KOPT-K1 (cell line): ENCODE data around the gene SASH1.

Source experiments
- H3K27ac ChIP-seq: fragments of 200-600 bp; sonication (generic); 2 replicates; pipeline ENCODE4 v1.5.1; 2016; ENCODE audit warnings: antibody characterized with exemption, mild to moderate bottlenecking, low read depth, low read length; ENCODE audit not compliant: poor library complexity, severe bottlenecking
- H3K36me3 ChIP-seq: fragments of 200-600 bp; sonication (generic); 2 replicates; pipeline ENCODE4 v1.5.1; 2017; ENCODE audit warnings: antibody characterized with exemption, mild to moderate bottlenecking, low read length, moderate library complexity; ENCODE audit not compliant: insufficient read depth
- H3K9me3 ChIP-seq: fragments of 200-600 bp; sonication (generic); 2 replicates; pipeline ENCODE4 v1.5.1; 2017; ENCODE audit warnings: antibody characterized with exemption, low read length, mild to moderate bottlenecking; ENCODE audit not compliant: insufficient read depth, poor library complexity, severe bottlenecking

SASH1 gene

GRCh38 chr6:148507774-148508173 lies 165.1 kb downstream of the SASH1 start:
- Histone ChIP-seq H3K36me3 (no peaks in the 10 kb centered on the region), H3K9me3 (no peaks in the 10 kb centered on the region), H3K27ac (no peak overlapping the region)

DNA sequence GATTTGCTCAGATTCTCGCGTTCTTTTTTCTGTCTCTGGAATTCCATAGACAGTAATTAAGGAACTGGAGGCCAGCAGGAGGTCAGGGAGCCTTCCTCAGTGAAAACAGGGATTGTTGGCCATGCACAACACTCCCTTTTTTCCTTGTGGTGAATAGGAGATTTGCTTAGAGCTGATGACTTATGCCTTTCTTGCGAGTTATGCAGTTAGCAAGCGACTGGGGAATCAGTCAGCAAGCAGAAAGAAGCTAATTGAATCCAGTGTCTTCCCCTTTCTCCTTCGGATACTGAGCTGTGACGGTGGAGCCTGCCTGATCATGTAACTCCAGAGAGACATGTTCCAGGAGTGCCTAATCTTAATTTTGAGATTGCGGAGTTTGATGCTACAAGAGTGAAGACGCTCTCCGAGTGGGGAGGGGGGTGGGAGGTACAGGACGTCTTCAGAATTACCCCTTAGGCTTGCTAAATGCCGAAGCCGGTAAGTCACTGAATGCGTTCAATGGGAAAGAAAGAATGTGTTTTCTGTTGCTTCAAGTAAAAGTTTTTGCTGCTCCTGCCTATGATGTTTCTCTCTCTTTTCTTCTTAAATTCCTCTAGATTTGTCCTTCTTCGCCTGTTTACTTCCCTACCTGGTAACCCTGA lies 165.9 kb downstream of the SASH1 start:
- no peaks in the 10 kb centered on the region for H3K9me3 ChIP-seq
- H3K27ac ChIP-seq: no peak overlapping the region
- no peaks in the 10 kb centered on the region for H3K36me3 ChIP-seq

DNA sequence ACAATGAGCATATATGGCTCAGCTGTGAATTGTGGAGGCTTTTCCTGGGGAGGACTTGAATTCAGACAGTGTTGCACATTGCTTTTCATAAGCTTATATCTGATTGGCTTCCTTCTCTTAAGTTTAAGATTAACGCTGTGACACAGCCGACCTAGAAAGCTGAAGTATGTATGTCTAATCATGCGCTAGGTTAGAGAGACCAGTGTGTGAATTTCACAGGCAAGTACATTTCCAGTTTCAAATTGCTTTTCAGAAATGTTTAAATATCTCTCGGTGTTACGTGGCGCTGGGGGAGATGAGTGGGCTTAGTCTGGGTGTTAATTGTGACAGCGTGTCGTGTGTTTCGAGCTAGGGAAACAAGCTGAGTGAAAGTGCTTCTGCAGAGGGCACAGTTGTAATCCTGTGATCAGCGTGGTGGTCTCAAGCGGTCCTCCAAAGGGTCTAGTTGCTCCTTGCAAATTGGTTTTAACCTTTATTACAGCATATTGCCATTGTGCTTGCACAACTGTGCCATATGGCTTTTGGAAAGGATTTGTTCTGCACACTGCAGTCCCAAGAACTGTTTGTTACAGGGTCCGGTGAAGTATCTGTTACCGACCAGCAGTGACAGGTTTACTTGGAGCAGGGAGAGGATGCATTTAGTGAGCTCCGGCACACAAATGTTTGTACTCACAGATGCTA lies 166.6 kb downstream of the SASH1 start:
- Histone ChIP-seq H3K36me3 (no peaks in the 10 kb centered on the region), H3K9me3 (no peaks in the 10 kb centered on the region), H3K27ac (no peak overlapping the region)

DNA sequence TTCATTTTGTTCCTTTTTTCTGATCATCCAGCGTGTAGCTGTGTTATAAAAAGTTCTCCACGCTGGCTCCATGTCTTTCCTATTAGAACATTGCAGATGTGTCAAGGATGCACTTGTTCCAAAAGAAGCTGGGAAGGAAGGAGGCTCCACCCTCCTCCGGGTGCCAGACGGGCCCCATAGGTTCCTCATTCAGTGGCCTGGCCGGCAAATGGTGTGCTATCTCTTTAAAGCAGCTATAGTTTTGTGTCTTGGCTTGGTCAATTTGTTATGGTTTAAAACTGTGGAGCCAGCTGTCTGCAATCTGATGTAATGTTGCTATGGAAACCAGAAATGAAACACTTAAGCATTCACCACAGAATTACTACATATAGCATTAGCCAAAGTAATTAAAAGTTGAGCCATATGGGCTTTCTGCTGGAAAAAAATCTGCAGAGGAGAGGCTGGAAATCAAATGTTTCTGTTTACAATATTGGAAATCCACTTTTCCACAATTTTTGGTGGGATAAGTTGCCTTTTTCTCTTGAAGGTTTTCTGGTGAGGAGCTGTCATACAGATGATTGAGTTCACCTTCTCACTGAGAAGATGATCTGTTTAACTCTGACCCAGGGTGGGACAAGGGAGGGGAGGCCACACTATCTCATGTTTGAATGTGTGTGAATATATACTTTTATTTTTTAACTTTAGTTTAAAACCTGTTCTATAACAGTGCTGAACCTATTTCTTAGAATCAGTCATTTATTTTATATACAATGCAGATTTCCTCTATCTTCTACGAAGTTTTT lies 167.4 kb downstream of the SASH1 start:
- no peak overlapping the region for H3K27ac ChIP-seq
- no peaks in the 10 kb centered on the region for H3K9me3 ChIP-seq
- no peaks in the 10 kb centered on the region for H3K36me3 ChIP-seq

GRCh38 chr6:148513145-148514071 lies 170.8 kb downstream of the SASH1 start:
- H3K36me3 ChIP-seq: no peaks in the 10 kb centered on the region
- no peaks in the 10 kb centered on the region for H3K9me3 ChIP-seq
- no peak overlapping the region for H3K27ac ChIP-seq

GRCh38 chr6:148514091-148514845 lies 171.6 kb downstream of the SASH1 start:
- H3K27ac ChIP-seq: no peak overlapping the region
- no peaks in the 10 kb centered on the region for H3K9me3 ChIP-seq

DNA sequence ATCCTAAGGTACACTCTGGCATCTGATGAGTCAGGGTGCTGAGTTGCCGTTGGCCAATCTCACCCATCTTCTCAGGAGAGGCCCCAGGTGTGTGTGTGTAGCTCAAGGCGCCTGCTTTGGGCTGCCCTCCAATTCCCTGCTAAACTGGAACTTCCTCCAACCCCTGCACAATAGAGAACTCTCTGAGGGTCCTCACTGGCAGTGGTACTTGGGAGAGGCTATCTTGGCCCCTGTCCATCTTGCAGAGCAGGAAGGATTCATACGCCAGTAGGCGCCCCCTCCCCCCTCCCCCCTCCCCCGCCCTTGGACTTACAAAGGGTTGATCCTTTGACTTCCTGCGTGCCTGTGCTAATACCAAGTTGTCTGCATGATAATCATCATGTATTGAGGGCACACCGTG lies 173.6 kb downstream of the SASH1 start:
- Histone ChIP-seq H3K36me3 (no peaks in the 10 kb centered on the region), H3K9me3 (no peaks in the 10 kb centered on the region), H3K27ac (no peak overlapping the region)

More at GRCh38 chr6:148514091-148514845, 171.6 kb downstream of the SASH1 start:
- H3K36me3 ChIP-seq: no peaks in the 10 kb centered on the region

DNA sequence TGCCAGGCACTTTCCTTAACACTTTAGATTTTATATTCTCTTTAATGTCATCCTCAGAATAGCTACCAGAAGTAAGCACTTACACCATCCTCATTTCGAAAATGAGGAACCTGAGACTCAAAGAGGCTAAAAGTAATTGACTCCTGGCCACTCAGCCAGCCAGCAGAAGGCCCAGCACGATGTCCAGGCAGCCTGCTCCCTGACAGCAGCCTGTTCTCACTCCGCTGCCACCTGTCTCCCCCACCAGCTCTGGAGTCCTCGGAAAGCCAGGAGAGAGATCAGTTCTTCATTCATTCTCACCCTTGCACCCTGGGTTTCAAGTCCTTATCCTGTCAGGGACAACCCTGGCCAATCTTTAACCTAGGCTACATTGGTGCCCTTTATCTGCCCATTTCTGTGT lies 174.0 kb downstream of the SASH1 start:
- Histone ChIP-seq H3K27ac (no peak overlapping the region), H3K9me3 (no peaks in the 10 kb centered on the region), H3K36me3 (no peaks in the 10 kb centered on the region)

GRCh38 chr6:148517470-148517869 lies 174.8 kb downstream of the SASH1 start:
- Histone ChIP-seq H3K36me3 (no peaks in the 10 kb centered on the region), H3K27ac (no peak overlapping the region), H3K9me3 (no peaks in the 10 kb centered on the region)

- Histone ChIP-seq H3K27ac (no peak overlapping the region), H3K9me3 (no peaks in the 10 kb centered on the region), H3K36me3 (no peaks in the 10 kb centered on the region)
Observed at GRCh38 chr6:148518511-148519156, 176.0 kb downstream of the SASH1 start.

DNA sequence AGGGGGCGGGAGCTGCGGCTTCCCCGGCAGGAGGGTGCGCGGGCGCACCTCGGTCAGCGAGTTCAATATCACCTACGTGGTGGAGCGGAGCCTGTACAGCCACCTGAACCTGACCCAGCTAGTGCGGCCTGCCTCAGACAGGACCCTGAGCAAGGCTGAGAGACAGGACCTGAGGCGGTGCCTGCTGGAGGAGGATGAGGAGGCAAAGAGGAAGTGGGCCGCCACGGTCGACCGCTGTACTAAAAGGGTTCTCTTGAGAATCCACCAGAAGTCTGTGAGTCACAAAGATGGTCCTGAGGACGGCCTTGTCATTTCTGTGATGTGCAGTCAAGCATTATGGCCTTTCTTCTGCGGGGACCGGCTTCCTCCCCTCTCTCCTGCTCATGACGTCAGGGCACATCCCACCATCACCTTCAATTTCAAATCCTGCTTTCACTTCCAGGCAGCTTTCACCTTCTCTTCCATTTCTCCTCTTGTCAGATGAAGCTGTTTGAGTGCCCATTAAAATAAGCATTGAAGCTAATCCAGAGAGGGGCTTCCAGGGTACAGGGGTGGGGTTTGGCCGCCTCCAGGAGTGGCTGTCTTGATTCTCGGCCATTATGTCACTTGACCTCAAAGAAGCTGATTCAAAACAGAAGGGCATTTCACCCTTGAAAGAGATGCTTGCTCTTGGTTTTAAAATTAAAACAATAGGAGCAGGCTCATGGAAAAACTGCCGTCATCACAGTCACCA lies 177.6 kb downstream of the SASH1 start:
- Histone ChIP-seq H3K27ac (no peak overlapping the region), H3K9me3 (no peaks in the 10 kb centered on the region), H3K36me3 (no peaks in the 10 kb centered on the region)

DNA sequence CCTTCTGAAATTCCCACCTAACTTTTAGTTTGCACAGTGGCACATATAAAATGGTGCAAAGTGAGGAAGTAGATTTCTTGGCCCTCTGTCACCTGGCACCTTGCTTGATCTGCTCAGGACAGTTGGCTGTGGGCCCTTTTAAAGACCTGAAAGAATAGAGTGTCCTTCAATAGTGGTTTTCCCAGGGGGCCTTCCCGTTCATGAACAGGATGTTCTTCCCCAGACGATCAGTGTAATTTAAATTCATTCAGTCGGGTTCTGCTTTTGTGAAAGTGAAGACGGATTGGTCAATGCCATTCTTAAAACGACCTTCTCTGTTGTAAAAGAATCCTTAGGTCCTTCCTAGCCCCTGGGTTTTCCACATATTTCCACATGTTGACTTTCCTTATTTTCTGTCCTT lies 178.5 kb downstream of the SASH1 start:
- H3K27ac ChIP-seq: no peak overlapping the region
- no peaks in the 10 kb centered on the region for H3K9me3 ChIP-seq
- no peaks in the 10 kb centered on the region for H3K36me3 ChIP-seq

- Histone ChIP-seq H3K36me3 (no peaks in the 10 kb centered on the region), H3K9me3 (no peaks in the 10 kb centered on the region), H3K27ac (no peak overlapping the region)
Observed at GRCh38 chr6:148521586-148521985, 178.9 kb downstream of the SASH1 start.
